Inferior parietal cortex (tissue), 1 donor: ENCODE data around the gene PKD1L1.
"Not testable (repeated sequence)": the region's sequence is repeated elsewhere in the genome, so short reads cannot be mapped to it uniquely, and the experiment has no call there.

Source experiments
- DNase-seq: peaks from one replicate; pipeline ENCODE4 v3.0.0-alpha.2; 2016; ENCODE audit errors: extremely low spot score

PKD1L1 gene

GRCh38 chr7:47766126-47766525, 182.1 kb downstream of the PKD1L1 start:
- DNase-seq: no peak

GRCh38 chr7:47765373-47765979, 182.8 kb downstream of the PKD1L1 start:
- DNase-seq: no peak

GRCh38 chr7:47764746-47765145, 183.5 kb downstream of the PKD1L1 start:
- no peak for DNase-seq

GRCh38 chr7:47763063-47763974, 184.9 kb downstream of the PKD1L1 start:
- DNase-seq: no peak

- no peak for DNase-seq
These were observed 185.6 kb downstream of the PKD1L1 start for GRCh38 chr7:47762746-47763062.

- no peak for DNase-seq
These were observed 186.1 kb downstream of the PKD1L1 start for GRCh38 chr7:47762207-47762606.

- DNase-seq: no peak
These were observed 189.1 kb downstream of the PKD1L1 start for GRCh38 chr7:47759056-47759706.

- no peak for DNase-seq
These were observed 189.7 kb downstream of the PKD1L1 start for GRCh38 chr7:47758546-47758945.

GRCh38 chr7:47757921-47758411, 190.3 kb downstream of the PKD1L1 start:
- DNase-seq: peak; percentile 46

- no peak for DNase-seq
These were observed 191.6 kb downstream of the PKD1L1 start for GRCh38 chr7:47756636-47757035.

- DNase-seq: no peak
These were observed 193.0 kb downstream of the PKD1L1 start for GRCh38 chr7:47755248-47755647.

- DNase-seq: not testable (repeated sequence)
These were observed 196.5 kb downstream of the PKD1L1 start for GRCh38 chr7:47751724-47752123.

- no peak for DNase-seq
These were observed 197.2 kb downstream of the PKD1L1 start for GRCh38 chr7:47751043-47751442.

- no peak for DNase-seq
These were observed 200.2 kb downstream of the PKD1L1 start for GRCh38 chr7:47748041-47748440.

GRCh38 chr7:47747160-47747559, 201.1 kb downstream of the PKD1L1 start:
- DNase-seq: no peak

GRCh38 chr7:47746468-47746867, 201.8 kb downstream of the PKD1L1 start:
- no peak for DNase-seq

GRCh38 chr7:47744883-47745282, 203.4 kb downstream of the PKD1L1 start:
- DNase-seq: no peak

GRCh38 chr7:47743965-47744591, 204.2 kb downstream of the PKD1L1 start:
- no peak for DNase-seq

GRCh38 chr7:47741984-47742383, 206.3 kb downstream of the PKD1L1 start:
- DNase-seq: no peak

- no peak for DNase-seq
These were observed 208.4 kb downstream of the PKD1L1 start for GRCh38 chr7:47739891-47740290.

GRCh38 chr7:47739301-47739875, 208.9 kb downstream of the PKD1L1 start:
- no peak for DNase-seq
